Spleen (tissue), 11 donors: ENCODE data around the gene ARHGEF18. TPM values are rescaled to one million over a fixed set of nuclear protein-coding genes. Genes with fewer than 3 reads are reported as not detected.

Experiments
- DNase-seq: peaks from one replicate; pipeline ENCODE4 v3.0.0-alpha.2; 2020
- H3K27ac ChIP-seq, 8 donors: fragments of 200-600 bp; sonication (generic) in 7 of 8; 1 replicate in 4 of 8; 2 replicates in 4 of 8; pipeline versions ENCODE4 v1.5.0 to v1.8.0; 2016 to 2021; ENCODE audit warnings: inconsistent platforms in 4 of 8, mild to moderate bottlenecking in 4 of 8, moderate library complexity in 1 of 8
- H3K27me3 ChIP-seq, 7 donors: fragments of 200-600 bp; sonication (generic) in 6 of 7; replicated peaks in 1 of 7; 1 replicate in 4 of 7; 2 replicates in 3 of 7; pipeline versions ENCODE4 v1.5.0 to v1.8.0; 2016 to 2021; ENCODE audit warnings: inconsistent platforms in 3 of 7, mild to moderate bottlenecking in 1 of 7
- H3K36me3 ChIP-seq, 6 donors: fragments of 200-600 bp; sonication (generic) in 5 of 6; 1 replicate in 4 of 6; 2 replicates in 2 of 6; pipeline versions ENCODE4 v1.5.0 to v1.8.0; 2016 to 2021; ENCODE audit warnings: inconsistent platforms in 2 of 6
- H3K4me1 ChIP-seq, 6 donors: fragments of 200-600 bp; sonication (generic) in 5 of 6; 1 replicate in 3 of 6; 2 replicates in 3 of 6; pipeline versions ENCODE4 v1.5.0 to v1.8.0; 2016 to 2021; ENCODE audit warnings: inconsistent platforms in 3 of 6
- H3K4me3 ChIP-seq, 8 donors: fragments of 200-600 bp; sonication (generic) in 7 of 8; 1 replicate in 4 of 8; 2 replicates in 4 of 8; pipeline versions ENCODE4 v1.5.0 to v1.8.0; 2016 to 2021; ENCODE audit warnings: inconsistent platforms in 4 of 8, mild to moderate bottlenecking in 4 of 8, moderate library complexity in 2 of 8
- H3K9me3 ChIP-seq, 8 donors: fragments of 200-600 bp; sonication (generic) in 7 of 8; 1 replicate in 4 of 8; 2 replicates in 4 of 8; pipeline versions ENCODE4 v1.5.0 to v1.8.0; 2016 to 2021; ENCODE audit warnings: inconsistent platforms in 4 of 8
- CTCF ChIP-seq, 11 experiments: fragments of 200-600 bp in 7 of 11; fragments of 450-650 bp in 4 of 11; sonication (generic) in 4 of 11; IDR thresholded peaks in 8 of 11; conservative IDR thresholded peaks in 3 of 11; 1 replicate in 7 of 11; 2 replicates in 4 of 11; pipeline versions ENCODE4 v1.4.0 to v1.8.0; 2016 to 2021; ENCODE audit warnings: antibody characterized with exemption in 11 of 11, inconsistent platforms in 4 of 11, mild to moderate bottlenecking in 1 of 11
- POLR2A ChIP-seq, 3 donors: fragments of 450-650 bp; IDR thresholded peaks; one replicate each; pipeline ENCODE4 v1.5.1; 2017; ENCODE audit warnings: antibody characterized with exemption in 3 of 3, mild to moderate bottlenecking in 1 of 3
- POLR2AphosphoS5 ChIP-seq, 3 donors: sonication (generic); formaldehyde crosslinking; IDR thresholded peaks; one replicate each; pipeline ENCODE4 v1.5.1; 2017; ENCODE audit warnings: antibody characterized with exemption in 3 of 3
- WGBS, 5 donors: extraction: QIAGEN DNeasy Blood & Tissue Kit in 3 of 5; methylation state at CpG; one replicate each; pipeline versions ENCODE4 v1.1.5 to v1.1.7; 2013 to 2018; 5-methylcytosine and 5-hydroxymethylcytosine counted together
- intact Hi-C: fragments of 100-400 bp; cut with DNase I; formaldehyde crosslinking; loops from one replicate; pipeline ENCODE4 v1.15.0; 2023; ENCODE audit warnings: low total_unique reads
- polyA plus RNA-seq, 3 donors: library from polyadenylated mRNA; stranded (reverse); fragments of 200-250 nt; gene quantifications; one replicate each; pipeline ENCODE4 v1.2.1, GENCODE V29; 2013
- total RNA-seq, 7 donors: library from RNA; depleted of rRNA in 3 of 7; stranded (reverse); fragments of >200 nt in 3 of 7; fragmentation: NEBNext Ultra II Directional in 4 of 7; extraction: Animal tissue kit (Norgen Biotek cat#: 25700) in 4 of 7; gene quantifications; one replicate each; pipeline versions ENCODE4 v1.1.0 to v1.2.1, GENCODE V29; 2016 to 2021
- donor health status: healthy with polysubstance abuse.
- donor health status: DM: no; HTN: no; CAD: no; lungs with moderate emphysema.
- donor health status: DM: no; HTN: no; CAD: no.
- donor health status: Bipolar disorder and iron deficiency.
- donor health status: healthy.
- donor health status: DM: no; HTN: no; CAD: no.
- donor health status: DM: yes; HTN: yes; CAD: no.

Gene ARHGEF18
- total and polyA plus RNA-seq, 10 donors: 24.3 to 79.8 (median 67.7) TPM

- Histone ChIP-seq H3K27ac (no peak overlapping the region), H3K36me3 (no peaks in the 10 kb centered on the region), H3K4me3 (no peak overlapping the region), H3K27me3 (no peaks in the 10 kb centered on the region), H3K9me3 (peaks cover 0 to 8% (median 5%) of the 10 kb centered on the region in 8 donors), H3K4me1 (peaks cover 0 to 19% (median 0%) of the 10 kb centered on the region in 6 donors)
- DNase-seq: no peak
- WGBS, 5 donors: 45 to 63% (median 47%) methylated on average over 2 of the region's 2 CpGs
- no peak for TF ChIP-seq POLR2A (IDR thresholded peaks at IDR 0.05)
- no peak for TF ChIP-seq CTCF (IDR thresholded peaks at IDR 0.05 in 8 of 11, conservative IDR thresholded peaks at IDR 0.05 in 3 of 11)
- no peak for TF ChIP-seq POLR2AphosphoS5 (IDR thresholded peaks at IDR 0.05)
- intact Hi-C loops: no loop called here
Observed at GRCh38 chr19:7318176-7318575, 30.6 kb upstream of the ARHGEF18 start.

- 73 to 87% (median 83%) methylated on average over 10 of the region's 10 CpGs for WGBS, 5 donors
- Histone ChIP-seq H3K27ac (no peak overlapping the region), H3K27me3 (no peaks in the 10 kb centered on the region), H3K4me3 (no peak overlapping the region), H3K4me1 (peaks cover 0 to 13% (median 3%) of the 10 kb centered on the region in 6 donors), H3K36me3 (no peaks in the 10 kb centered on the region), H3K9me3 (peaks cover 0 to 14% (median 9%) of the 10 kb centered on the region in 8 donors)
- intact Hi-C loops: no loop called here
- no peak for TF ChIP-seq POLR2AphosphoS5 (IDR thresholded peaks at IDR 0.05)
- TF ChIP-seq POLR2A (IDR thresholded peaks at IDR 0.05): no peak
- peak in 7 of 11 experiments; percentile 15 to 51 (median 31) for TF ChIP-seq CTCF (IDR thresholded peaks at IDR 0.05 in 8 of 11, conservative IDR thresholded peaks at IDR 0.05 in 3 of 11)
- no peak for DNase-seq
Observed at GRCh38 chr19:7326105-7326877, 22.4 kb upstream of the ARHGEF18 start.

GRCh38 chr19:7327802-7328201 lies 20.9 kb upstream of the ARHGEF18 start:
- no peak overlapping the region for H3K4me3 ChIP-seq
- peaks cover 0 to 14% (median 9%) of the 10 kb centered on the region in 8 donors for H3K9me3 ChIP-seq
- no peak for DNase-seq
- peaks cover 0 to 23% (median 9%) of the 10 kb centered on the region in 6 donors for H3K4me1 ChIP-seq
- no peak for TF ChIP-seq POLR2A (IDR thresholded peaks at IDR 0.05)
- no peak for TF ChIP-seq POLR2AphosphoS5 (IDR thresholded peaks at IDR 0.05)
- no peak for TF ChIP-seq CTCF (IDR thresholded peaks at IDR 0.05 in 8 of 11, conservative IDR thresholded peaks at IDR 0.05 in 3 of 11)
- no peak overlapping the region for H3K27ac ChIP-seq
- 72 to 93% (median 90%) methylated on average over 1 of the region's 1 CpG for WGBS, 5 donors
- H3K27me3 ChIP-seq: no peaks in the 10 kb centered on the region
- intact Hi-C loops: no loop called here
- H3K36me3 ChIP-seq: no peaks in the 10 kb centered on the region

GRCh38 chr19:7328647-7329046 lies 20.1 kb upstream of the ARHGEF18 start:
- H3K36me3 ChIP-seq: no peaks in the 10 kb centered on the region
- H3K27me3 ChIP-seq: no peaks in the 10 kb centered on the region
- peaks cover 0 to 14% (median 9%) of the 10 kb centered on the region in 8 donors for H3K9me3 ChIP-seq
- TF ChIP-seq CTCF (IDR thresholded peaks at IDR 0.05 in 8 of 11, conservative IDR thresholded peaks at IDR 0.05 in 3 of 11) (peak in 6 of 11 experiments; percentile 12 to 35 (median 28)), POLR2A (IDR thresholded peaks at IDR 0.05) (no peak)
- H3K4me3 ChIP-seq: no peak overlapping the region
- DNase-seq: peak; percentile 25
- H3K4me1 ChIP-seq: peaks cover 0 to 31% (median 18%) of the 10 kb centered on the region in 6 donors
- intact Hi-C loops: no loop called here
- WGBS, 5 donors: 71 to 81% (median 76%) methylated on average over 4 of the region's 4 CpGs
- H3K27ac ChIP-seq: no peak overlapping the region
